IPS DF 6.9 (cell line): Measurements from ENCODE around the gene PPM1H.

ENCODE experiments used
- DNase-seq: peaks from one replicate; pipeline ENCODE4 v3.0.0-alpha.2; 2013; ENCODE audit warnings: low read depth, low spot score
- H3K27ac ChIP-seq: one replicate; pipeline ENCODE4 v1.5.1; 2013; ENCODE audit warnings: low read length, control low read depth
- H3K27me3 ChIP-seq: 2 replicates; pipeline ENCODE4 v1.6.1; 2013; ENCODE audit warnings: mild to moderate bottlenecking, low read length; ENCODE audit not compliant: control insufficient read depth, insufficient read depth
- H3K36me3 ChIP-seq: 2 replicates; pipeline ENCODE4 v1.6.1; 2013; ENCODE audit warnings: low read length; ENCODE audit not compliant: control insufficient read depth, insufficient read depth
- H3K4me1 ChIP-seq: 2 replicates; pipeline ENCODE4 v1.6.1; 2013; ENCODE audit warnings: low read length; ENCODE audit not compliant: control insufficient read depth, insufficient read depth
- H3K4me3 ChIP-seq: 2 replicates; pipeline ENCODE4 v1.5.1; 2013; ENCODE audit warnings: mild to moderate bottlenecking, low read length
- H3K9me3 ChIP-seq: 2 replicates; pipeline ENCODE4 v1.6.1; 2013; ENCODE audit warnings: low read length, inconsistent platforms; ENCODE audit not compliant: control insufficient read depth, insufficient read depth
- WGBS: extraction: QIAGEN DNeasy Blood & Tissue Kit; methylation state at CpG from one replicate; pipeline ENCODE4 v1.1.7; 2013; ENCODE audit warnings: mixed read lengths, missing lambda C conversion rate; ENCODE audit not compliant: insufficient read length, insufficient coverage; 5-methylcytosine and 5-hydroxymethylcytosine counted together

PPM1H gene

GRCh38 chr12:62709311-62709710 is 225.6 kb downstream of the PPM1H start:
- H3K4me3 ChIP-seq: no peak overlapping the region
- H3K4me1 ChIP-seq: no peaks in the 10 kb centered on the region
- no peaks in the 10 kb centered on the region for H3K27me3 ChIP-seq
- H3K36me3 ChIP-seq: no peaks in the 10 kb centered on the region
- WGBS: no CpG with 5 or more reads among the region's 2 CpGs
- no peaks in the 10 kb centered on the region for H3K9me3 ChIP-seq
- DNase-seq: no peak
- H3K27ac ChIP-seq: no peak overlapping the region

DNA sequence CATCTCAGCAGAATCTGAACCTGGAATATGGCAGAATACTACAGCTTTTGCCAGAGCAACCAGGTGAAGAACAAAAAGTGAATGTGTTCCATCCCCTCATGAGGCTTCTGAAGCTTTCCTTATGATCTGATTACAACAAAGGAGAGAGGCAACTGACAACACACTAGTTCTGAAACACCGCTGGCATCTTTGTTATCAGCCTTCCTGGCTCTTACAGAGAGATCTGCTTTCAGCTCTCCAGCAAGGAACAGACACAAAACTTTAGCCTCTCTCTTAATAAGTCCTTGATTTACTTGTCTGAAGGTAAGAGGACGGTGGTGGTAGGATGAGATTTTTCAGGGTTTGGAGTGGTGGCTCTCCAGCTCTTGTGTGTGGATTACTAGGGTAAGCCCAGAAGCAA is 227.0 kb downstream of the PPM1H start:
- H3K4me1 ChIP-seq: no peaks in the 10 kb centered on the region; the same call in 1 of the 2 replicates
- H3K4me3 ChIP-seq: no peak overlapping the region
- H3K36me3 ChIP-seq: no peaks in the 10 kb centered on the region
- DNase-seq: no peak
- H3K9me3 ChIP-seq: no peaks in the 10 kb centered on the region
- no peak overlapping the region for H3K27ac ChIP-seq
- H3K27me3 ChIP-seq: no peaks in the 10 kb centered on the region
- WGBS: no CpG with 5 or more reads among the region's 2 CpGs

GRCh38 chr12:62705846-62706245 is 229.1 kb downstream of the PPM1H start:
- H3K4me1 ChIP-seq: peaks cover 1% of the 10 kb centered on the region
- WGBS: no CpG with 5 or more reads among the region's 4 CpGs
- H3K27ac ChIP-seq: no peak overlapping the region

DNA sequence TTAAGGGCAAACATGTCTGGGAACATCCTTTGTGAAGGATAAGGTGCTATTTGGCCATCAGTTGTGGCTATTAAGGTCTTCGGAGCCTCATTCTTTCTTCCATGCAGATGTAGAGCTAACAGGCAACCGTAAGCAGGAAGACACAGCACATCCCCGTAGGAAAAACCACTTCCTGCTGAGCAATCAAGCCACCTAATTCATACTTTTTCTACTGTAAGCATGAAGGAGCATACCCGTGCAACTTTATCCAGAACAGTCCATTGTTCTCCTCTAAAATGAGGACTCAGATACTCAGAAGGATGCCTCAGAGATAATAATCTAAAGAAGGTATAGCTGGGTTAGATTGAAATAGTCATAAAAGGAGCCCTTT is 232.0 kb downstream of the PPM1H start:
- no peak overlapping the region for H3K27ac ChIP-seq

More at GRCh38 chr12:62705846-62706245, 229.1 kb downstream of the PPM1H start:
- Histone ChIP-seq H3K4me3 (no peak overlapping the region), H3K9me3 (no peaks in the 10 kb centered on the region), H3K36me3 (no peaks in the 10 kb centered on the region), H3K27me3 (no peaks in the 10 kb centered on the region)
- DNase-seq: no peak

GRCh38 chr12:62701492-62701891 is 233.5 kb downstream of the PPM1H start:
- Histone ChIP-seq H3K27me3 (no peaks in the 10 kb centered on the region), H3K9me3 (no peaks in the 10 kb centered on the region), H3K27ac (no peak overlapping the region), H3K36me3 (no peaks in the 10 kb centered on the region), H3K4me3 (no peak overlapping the region), H3K4me1 (peaks cover 1% of the 10 kb centered on the region)
- DNase-seq: no peak
- WGBS: no CpG with 5 or more reads among the region's 5 CpGs

More for the DNA sequence above, 232.0 kb downstream of the PPM1H start:
- DNase-seq: no peak
- no peaks in the 10 kb centered on the region for H3K27me3 ChIP-seq
- H3K36me3 ChIP-seq: no peaks in the 10 kb centered on the region
- no CpG with 5 or more reads among the region's 4 CpGs for WGBS
- H3K4me3 ChIP-seq: no peak overlapping the region
- peaks cover 1% of the 10 kb centered on the region for H3K4me1 ChIP-seq
- no peaks in the 10 kb centered on the region for H3K9me3 ChIP-seq

- Histone ChIP-seq H3K9me3 (no peaks in the 10 kb centered on the region), H3K27me3 (no peaks in the 10 kb centered on the region), H3K4me3 (no peak overlapping the region), H3K4me1 (peaks cover 1% of the 10 kb centered on the region), H3K36me3 (no peaks in the 10 kb centered on the region), H3K27ac (no peak overlapping the region)
- no CpG with 5 or more reads among the region's 5 CpGs for WGBS
- DNase-seq: no peak
These were observed 234.7 kb downstream of the PPM1H start for GRCh38 chr12:62700091-62700880.

DNA sequence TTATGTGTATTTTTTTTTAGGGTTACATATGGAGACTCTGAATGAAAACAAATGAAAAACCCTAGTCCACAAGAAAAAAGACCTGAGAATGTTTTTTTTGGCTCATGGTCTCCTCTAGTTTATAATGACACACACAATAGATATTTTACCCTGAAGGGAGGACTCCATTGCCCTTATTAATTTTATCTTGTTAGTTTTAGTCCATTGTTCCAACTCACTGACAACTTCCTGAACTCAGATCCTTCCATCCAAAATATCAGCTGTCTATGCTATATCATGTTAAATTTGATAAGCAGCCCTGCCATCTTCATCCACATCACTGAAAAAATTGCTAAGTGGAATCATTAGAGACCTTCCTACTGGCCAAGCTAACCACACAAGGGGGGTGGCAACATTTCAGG is 236.2 kb downstream of the PPM1H start:
- DNase-seq: no peak
- H3K27ac ChIP-seq: no peak overlapping the region
- no peaks in the 10 kb centered on the region for H3K27me3 ChIP-seq
- H3K9me3 ChIP-seq: no peaks in the 10 kb centered on the region
- H3K36me3 ChIP-seq: no peaks in the 10 kb centered on the region
- no peak overlapping the region for H3K4me3 ChIP-seq
- peaks cover 1% of the 10 kb centered on the region for H3K4me1 ChIP-seq

- Histone ChIP-seq H3K4me1 (peaks cover 1% of the 10 kb centered on the region), H3K36me3 (no peaks in the 10 kb centered on the region), H3K27me3 (no peaks in the 10 kb centered on the region), H3K27ac (no peak overlapping the region), H3K4me3 (no peak overlapping the region), H3K9me3 (no peaks in the 10 kb centered on the region)
- no peak for DNase-seq
- no CpG with 5 or more reads among the region's 1 CpG for WGBS
These were observed 237.1 kb downstream of the PPM1H start for GRCh38 chr12:62697893-62698292.

- no CpG with 5 or more reads among the region's 2 CpGs for WGBS
- no peak overlapping the region for H3K27ac ChIP-seq
These were observed 239.3 kb downstream of the PPM1H start for GRCh38 chr12:62695696-62696095.

GRCh38 chr12:62694632-62695031 is 240.3 kb downstream of the PPM1H start:
- WGBS: no CpG with 5 or more reads among the region's 3 CpGs
- DNase-seq: no peak
- Histone ChIP-seq H3K36me3 (no peaks in the 10 kb centered on the region), H3K4me1 (no peaks in the 10 kb centered on the region), H3K27me3 (no peaks in the 10 kb centered on the region), H3K9me3 (no peaks in the 10 kb centered on the region), H3K27ac (no peak overlapping the region), H3K4me3 (no peak overlapping the region)

More at GRCh38 chr12:62695696-62696095, 239.3 kb downstream of the PPM1H start:
- Histone ChIP-seq H3K36me3 (no peaks in the 10 kb centered on the region), H3K4me1 (no peaks in the 10 kb centered on the region), H3K9me3 (no peaks in the 10 kb centered on the region), H3K27me3 (no peaks in the 10 kb centered on the region), H3K4me3 (no peak overlapping the region)
- no peak for DNase-seq

DNA sequence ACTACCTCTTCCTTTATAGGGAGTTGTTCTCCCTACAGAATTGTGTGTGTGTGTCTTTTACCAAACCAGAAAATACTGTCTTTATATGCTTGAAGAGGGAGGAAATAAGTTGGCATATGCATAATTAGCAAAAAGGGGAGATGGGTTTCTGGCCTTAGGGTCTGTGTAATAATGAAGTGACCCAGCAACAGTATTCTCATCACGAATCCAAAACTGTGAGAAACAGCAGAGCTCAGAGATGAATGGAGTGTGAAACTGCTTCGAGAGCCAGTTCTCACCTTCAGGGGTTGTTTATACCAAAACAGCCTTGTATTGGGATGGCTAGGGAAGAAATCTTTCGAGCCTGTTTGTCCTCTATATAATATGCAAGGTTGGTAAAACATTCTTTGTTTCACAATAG is 240.8 kb downstream of the PPM1H start:
- no peak for DNase-seq
- H3K4me1 ChIP-seq: no peaks in the 10 kb centered on the region
- H3K4me3 ChIP-seq: no peak overlapping the region
- no peaks in the 10 kb centered on the region for H3K36me3 ChIP-seq
- no peak overlapping the region for H3K27ac ChIP-seq
- no peaks in the 10 kb centered on the region for H3K9me3 ChIP-seq
- no CpG with 5 or more reads among the region's 3 CpGs for WGBS
- no peaks in the 10 kb centered on the region for H3K27me3 ChIP-seq
